Astrocyte (in vitro differentiated cells and primary cell): ENCODE measurements around the gene PER3.

Experiments
- EZH2 ChIP-seq: IDR thresholded peaks from 2 replicates; pipeline ENCODE4 v1.6.1; 2012; ENCODE audit warnings: mild to moderate bottlenecking, low read length, inconsistent platforms; ENCODE audit not compliant: insufficient read depth
- TF ChIP-seq, protein P1 (sequence below): IDR thresholded peaks from 2 replicates; pipeline ENCODE4 v1.5.1; 2011; ENCODE audit warnings: low read depth, mild to moderate bottlenecking, inconsistent platforms, low read length, moderate library complexity; ENCODE audit not compliant: insufficient read depth

DNA sequence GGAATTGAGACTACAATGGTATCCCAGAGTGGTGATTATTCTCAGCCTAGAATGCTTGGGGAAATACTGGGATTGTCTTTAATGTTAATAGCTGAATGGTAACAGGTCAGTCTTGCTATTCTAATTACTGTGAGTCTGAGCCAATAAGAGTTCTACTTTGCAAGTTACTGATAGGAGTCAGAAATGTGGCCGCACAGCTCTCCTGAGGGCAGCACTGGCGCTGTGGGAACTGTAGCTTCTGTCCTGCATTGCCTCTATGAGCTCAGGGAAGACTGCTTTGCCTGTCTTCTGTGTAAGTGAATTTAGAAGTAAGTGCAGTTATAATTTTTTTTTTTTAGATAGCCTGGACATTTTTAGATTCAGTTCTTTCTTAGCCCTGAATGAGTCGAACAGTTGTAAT is 23.0 kb upstream of the PER3 start:
- TF ChIP-seq, protein P1, sequence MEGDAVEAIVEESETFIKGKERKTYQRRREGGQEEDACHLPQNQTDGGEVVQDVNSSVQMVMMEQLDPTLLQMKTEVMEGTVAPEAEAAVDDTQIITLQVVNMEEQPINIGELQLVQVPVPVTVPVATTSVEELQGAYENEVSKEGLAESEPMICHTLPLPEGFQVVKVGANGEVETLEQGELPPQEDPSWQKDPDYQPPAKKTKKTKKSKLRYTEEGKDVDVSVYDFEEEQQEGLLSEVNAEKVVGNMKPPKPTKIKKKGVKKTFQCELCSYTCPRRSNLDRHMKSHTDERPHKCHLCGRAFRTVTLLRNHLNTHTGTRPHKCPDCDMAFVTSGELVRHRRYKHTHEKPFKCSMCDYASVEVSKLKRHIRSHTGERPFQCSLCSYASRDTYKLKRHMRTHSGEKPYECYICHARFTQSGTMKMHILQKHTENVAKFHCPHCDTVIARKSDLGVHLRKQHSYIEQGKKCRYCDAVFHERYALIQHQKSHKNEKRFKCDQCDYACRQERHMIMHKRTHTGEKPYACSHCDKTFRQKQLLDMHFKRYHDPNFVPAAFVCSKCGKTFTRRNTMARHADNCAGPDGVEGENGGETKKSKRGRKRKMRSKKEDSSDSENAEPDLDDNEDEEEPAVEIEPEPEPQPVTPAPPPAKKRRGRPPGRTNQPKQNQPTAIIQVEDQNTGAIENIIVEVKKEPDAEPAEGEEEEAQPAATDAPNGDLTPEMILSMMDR: no peak
- TF ChIP-seq EZH2: no peak
